K562 (cell line): Measurements from ENCODE around the gene CHST13. TPM values are rescaled to one million over a fixed set of nuclear protein-coding genes. Genes with fewer than 3 reads are reported as not detected.

Experiments used
- ATAC-seq: fragments of 200-7000 bp; cut with Tn5 transposase; 3 replicates; pipeline ENCODE4 v1.9.1; 2020; ENCODE audit warnings: moderate library complexity
- BruUV-seq: library from RNA; stranded (reverse); fragments of 400-500 nt; replicated peaks from 2 replicates; lab custom pipeline; 2021; lab: Mats Ljungman, UMichigan
- CTCF ChIA-PET: fragments of 300-600 bp; formaldehyde crosslinking; extraction: SDS; loops from one replicate; lab custom pipeline; 2021; ENCODE audit warnings: low intra/inter-chr PET ratio; lab: Yijun Ruan, JAX
- POLR2A ChIA-PET: fragments of 300-600, 350-650 bp; sonication (Branson Sonifier 250); formaldehyde crosslinking; extraction: SDS; loops from one replicate; lab custom pipeline; 2021; ENCODE audit warnings: antibody characterized with exemption, inconsistent platforms; lab: Yijun Ruan, JAX
- DNase-seq, 4 experiments: peaks; one replicate each; pipeline versions ENCODE4 v3.0.0 to v3.0.0-alpha.2; 2011 to 2018; ENCODE audit warnings: low spot score in 3 of 4, mixed read lengths in 3 of 4; ENCODE audit errors: extremely low read depth in 1 of 4
- FAIRE-seq: peaks from 2 replicates; lab custom pipeline; 2011; peaks lifted over from hg19 to GRCh38; lab: Jason Lieb, UNC
- H2AFZ ChIP-seq: 2 replicates; pipeline ENCODE4 v1.6.0; 2011; ENCODE audit warnings: low read depth, low read length, control low read depth, inconsistent platforms
- H3K27ac ChIP-seq: fragments of 200-600 bp; 3 replicates; pipeline ENCODE4 v1.8.0; 2011; ENCODE audit warnings: low read depth, mild to moderate bottlenecking, control low read depth, inconsistent platforms, low read length, moderate library complexity, mixed read lengths; ENCODE audit errors: extremely low read depth
- H3K27me3 ChIP-seq, 2 experiments: fragments of 300-600 bp in 1 of 2; 2 replicates in 1 of 2; 3 replicates in 1 of 2; pipeline versions ENCODE4 v1.6.0 to v1.8.0; 2011; ENCODE audit warnings: inconsistent platforms in 2 of 2, low read length in 2 of 2, mild to moderate bottlenecking in 1 of 2, mixed read lengths in 1 of 2, moderate library complexity in 1 of 2; ENCODE audit not compliant: control insufficient read depth in 2 of 2, insufficient read depth in 2 of 2
- H3K36me3 ChIP-seq: fragments of 300-600 bp; 3 replicates; pipeline ENCODE4 v1.8.0; 2011; ENCODE audit warnings: mild to moderate bottlenecking, low read length, inconsistent platforms; ENCODE audit not compliant: control insufficient read depth, insufficient read depth
- H3K4me1 ChIP-seq, 2 experiments: fragments of 200-600 bp in 1 of 2; replicated peaks in 1 of 2; 2 replicates in 1 of 2; 3 replicates in 1 of 2; pipeline versions ENCODE4 v1.5.1 to v1.8.0; 2011; ENCODE audit warnings: inconsistent platforms in 2 of 2, low read length in 2 of 2, mild to moderate bottlenecking in 1 of 2, mixed read lengths in 1 of 2, moderate library complexity in 1 of 2; ENCODE audit not compliant: control insufficient read depth in 2 of 2, insufficient read depth in 2 of 2
- H3K4me2 ChIP-seq: 2 replicates; pipeline ENCODE4 v1.6.1; 2011; ENCODE audit warnings: low read length, control low read depth, inconsistent platforms, mixed read lengths; ENCODE audit not compliant: insufficient read depth
- H3K4me3 ChIP-seq: fragments of 200-600 bp; sonication (generic), shearing (Covaris generic); 2 replicates; pipeline ENCODE4 v1.5.1; 2016; ENCODE audit warnings: control low read depth, inconsistent platforms
- H3K79me2 ChIP-seq: fragments of 200-600 bp; 3 replicates; pipeline ENCODE4 v1.8.0; 2011; ENCODE audit warnings: low read length, inconsistent platforms; ENCODE audit not compliant: control insufficient read depth, insufficient read depth
- H3K9ac ChIP-seq, 2 experiments: 2 replicates each; pipeline versions ENCODE4 v1.6.0 to v1.6.1; 2011; ENCODE audit warnings: low read depth in 2 of 2, low read length in 2 of 2, control low read depth in 1 of 2, inconsistent platforms in 1 of 2, mild to moderate bottlenecking in 1 of 2, mixed read lengths in 1 of 2; ENCODE audit not compliant: insufficient read depth in 1 of 2
- H3K9me1 ChIP-seq: one replicate; pipeline ENCODE4 v1.6.0; 2011; ENCODE audit warnings: inconsistent platforms, mild to moderate bottlenecking, low read length, moderate library complexity; ENCODE audit not compliant: control insufficient read depth, insufficient read depth
- H3K9me3 ChIP-seq: replicated peaks from 2 replicates; pipeline ENCODE4 v1.5.1; 2011; ENCODE audit warnings: low read depth, low read length, inconsistent platforms; ENCODE audit not compliant: control insufficient read depth, insufficient read depth
- H4K20me1 ChIP-seq: replicated peaks from 2 replicates; pipeline ENCODE4 v1.6.1; 2011; ENCODE audit warnings: low read length, inconsistent platforms, mixed read lengths; ENCODE audit not compliant: control insufficient read depth, insufficient read depth
- C11orf30 ChIP-seq: fragments of 450-650 bp; IDR thresholded peaks from 2 replicates; pipeline ENCODE4 v1.6.1; 2016; ENCODE audit warnings: low read depth, mild to moderate bottlenecking
- DPF2 ChIP-seq: fragments of 450-650 bp; IDR thresholded peaks from 2 replicates; pipeline ENCODE4 v1.6.1; 2016
- FIP1L1 ChIP-seq: fragments of 200-400 bp; formaldehyde crosslinking; IDR thresholded peaks from 2 replicates; pipeline ENCODE4 v1.6.1; 2018; ENCODE audit warnings: mild to moderate bottlenecking, low read depth, low read length; ENCODE audit not compliant: poor library complexity, severe bottlenecking
- IRF2 ChIP-seq: sonication (generic); formaldehyde crosslinking; IDR thresholded peaks from 2 replicates; pipeline ENCODE4 v1.8.1; 2022; ENCODE audit warnings: mild to moderate bottlenecking, missing genetic modification reagents
- JUN ChIP-seq, 2 experiments: sonication (generic) in 1 of 2; formaldehyde crosslinking in 1 of 2; IDR thresholded peaks; 2 replicates each; pipeline versions ENCODE4 v1.6.1 to v1.8.0; 2012 to 2022; ENCODE audit warnings: borderline replicate concordance in 2 of 2, mild to moderate bottlenecking in 2 of 2, improper control_type of control experiment in 1 of 2, low read depth in 1 of 2, low read length in 1 of 2, missing genetic modification reagents in 1 of 2
- KDM1A ChIP-seq, 2 experiments: fragments of 450-650 bp; IDR thresholded peaks; 2 replicates each; pipeline ENCODE4 v1.6.1; 2016; ENCODE audit warnings: mild to moderate bottlenecking in 2 of 2
- MTA2 ChIP-seq: fragments of 450-650 bp; IDR thresholded peaks from 2 replicates; pipeline ENCODE4 v1.6.1; 2016; ENCODE audit warnings: low read depth
- RBBP5 ChIP-seq: fragments of 200-600 bp; sonication (generic); IDR thresholded peaks from 2 replicates; pipeline ENCODE4 v1.6.1; 2012; ENCODE audit warnings: borderline replicate concordance, mild to moderate bottlenecking, low read length, control low read depth, inconsistent platforms; ENCODE audit not compliant: insufficient read depth, poor library complexity, severe bottlenecking
- RBM39 ChIP-seq: fragments of 200-400 bp; formaldehyde crosslinking; optimal IDR thresholded peaks from 2 replicates; pipeline ENCODE3; 2018; ENCODE audit warnings: low read depth, low read length
- RFX5 ChIP-seq: IDR thresholded peaks from 2 replicates; pipeline ENCODE4 v1.6.1; 2011; ENCODE audit warnings: low read depth, mild to moderate bottlenecking, improper control_type of control experiment, low read length
- SMAD3 ChIP-seq: fragments of 450-650 bp; formaldehyde crosslinking; conservative IDR thresholded peaks from 2 replicates; pipeline ENCODE4 v1.4.0; 2020; ENCODE audit warnings: mild to moderate bottlenecking
- SOX6 ChIP-seq: fragments of 450-650 bp; IDR thresholded peaks from 2 replicates; pipeline ENCODE4 v1.6.1; 2014; ENCODE audit warnings: mild to moderate bottlenecking
- ZNF134 ChIP-seq: fragments of 250-450 bp; sonication (Bioruptor Pico); conservative IDR thresholded peaks from 2 replicates; pipeline ENCODE4 v1.4.0; 2020
- ZNF740 ChIP-seq, 3 experiments: fragments of 200-800 bp in 1 of 3; sonication (Bioruptor generic) in 1 of 3; sonication (generic) in 1 of 3; formaldehyde crosslinking in 1 of 3; IDR thresholded peaks; 2 replicates each; pipeline versions ENCODE4 v1.6.1 to v1.8.0; 2016 to 2022; ENCODE audit warnings: mild to moderate bottlenecking in 2 of 3, missing compliant biosample characterization in 2 of 3, missing genetic modification characterization in 2 of 3, missing genetic modification reagents in 1 of 3
- ZNF75A ChIP-seq: fragments of 450-650 bp; formaldehyde crosslinking; IDR thresholded peaks from 2 replicates; pipeline ENCODE4 v1.4.0; 2020; ENCODE audit warnings: mild to moderate bottlenecking
- WGBS: fragments of 100-300 bp; shearing (Covaris generic); methylation state at CpG from one replicate; pipeline ENCODE4 v1.1.6; 2016; ENCODE audit warnings: low coverage, mixed read lengths; ENCODE audit not compliant: insufficient coverage; ENCODE audit errors: missing lambda C conversion rate; 5-methylcytosine and 5-hydroxymethylcytosine counted together
- in situ Hi-C: fragments of 300-500 bp; cut with MboI; formaldehyde crosslinking; loops from 4 replicates; pipeline ENCODE4 v1.15.0; 2018; ENCODE audit warnings: inconsistent platforms, mixed read lengths
- intact Hi-C: fragments of 100-400 bp; cut with micrococcal nuclease; formaldehyde crosslinking; loops from 2 replicates; pipeline ENCODE4 v1.14.2; 2022
- polyA plus RNA-seq, 8 experiments: library from polyadenylated mRNA; depleted of rRNA in 4 of 8; stranded (reverse) in 5 of 8; unstranded in 3 of 8; fragments of >200 nt; fragmentation: Nextera tagmentation in 2 of 8; fragmentation: Illumina TruSeq in 1 of 8; extraction: Ambion mirVana in 2 of 8; extraction: Trizol in 1 of 8; gene quantifications; 2 replicates each; pipeline versions ENCODE4 v1.2.1 to v1.2.3, GENCODE V29; 2011 to 2014; ENCODE audit warnings: inconsistent platforms in 1 of 8, missing spikeins in 1 of 8
- total RNA-seq, 7 experiments: library from RNA; depleted of rRNA in 6 of 7; stranded (reverse); fragments of >200 nt in 6 of 7; fragmentation: Illumina TruSeq in 2 of 7; extraction: Trizol in 2 of 7; gene quantifications; 2 replicates each; pipeline versions ENCODE4 v1.2.1 to v1.2.3, GENCODE V29; 2011 to 2021; ENCODE audit warnings: low replicate concordance in 1 of 7

The CHST13 gene
- total and polyA plus RNA-seq, 9 of the 15 experiments (the other 6 are each of a cell fraction or from before 2014, with no cell fraction given), result not detected

GRCh38 chr3:126484148-126484547 lies 39.8 kb upstream of the CHST13 start:
- Histone ChIP-seq H3K4me1 (no peaks in the 10 kb centered on the region; a peak in 2 of 5 replicates), H3K79me2 (no peaks in the 10 kb centered on the region), H2AFZ (no peak overlapping the region), H3K27ac (no peak overlapping the region), H3K27me3 (peaks cover 0 to 23% of the 10 kb centered on the region in 2 experiments; a peak in 2 of 5 replicates), H4K20me1 (no peaks in the 10 kb centered on the region), H3K36me3 (no peaks in the 10 kb centered on the region), H3K9ac (no peak overlapping the region), H3K4me3 (no peak overlapping the region), H3K4me2 (no peak overlapping the region), H3K9me1 (no peaks in the 10 kb centered on the region), H3K9me3 (no peaks in the 10 kb centered on the region)
- CTCF ChIA-PET, result no interaction called here
- DNase-seq (no peak), ATAC-seq (no peak), FAIRE-seq (no peak)
- 7% methylated on average over 3 of the region's 3 CpGs for WGBS
- no TSS peak for BruUV-seq
- no peak for TF ChIP-seq C11orf30
- TF ChIP-seq IRF2 (CRISPR knock-in tag), result no peak
- intact Hi-C loops (no loop called here), in situ Hi-C loops (no loop called here)
- POLR2A ChIA-PET, result no interaction called here

GRCh38 chr3:126484662-126485061 lies 39.3 kb upstream of the CHST13 start:
- no TSS peak for BruUV-seq
- Histone ChIP-seq H3K4me2 (no peak overlapping the region), H3K27ac (no peak overlapping the region), H4K20me1 (no peaks in the 10 kb centered on the region), H3K9me1 (no peaks in the 10 kb centered on the region), H3K9ac (no peak overlapping the region), H3K4me1 (no peaks in the 10 kb centered on the region; a peak in 2 of 5 replicates)
- intact Hi-C loops (no loop called here), in situ Hi-C loops (no loop called here)
- DNase-seq (no peak), FAIRE-seq (no peak), ATAC-seq (no peak)
- CTCF ChIA-PET, result no interaction called here
- TF ChIP-seq JUN (IDR thresholded peaks at IDR 0.05; ENCODE audit: borderline replicate concordance, low read depth, low read length) (no peak), JUN (CRISPR knock-in tag; IDR thresholded peaks at IDR 0.05; ENCODE audit: borderline replicate concordance) (no peak), ZNF134 (no peak), FIP1L1 (no peak), SOX6 (no peak), DPF2 (no peak), ZNF740 (CRISPR knock-in tag; IDR thresholded peaks at IDR 0.05) (no peak), ZNF740 (tag; IDR thresholded peaks at IDR 0.05) (no peak), ZNF75A (no peak), MTA2 (no peak), RBBP5 (no peak), SMAD3 (no peak), RBM39 (no peak), KDM1A (IDR thresholded peaks at IDR 0.05) (no peak), RFX5 (no peak)
- TF ChIP-seq, all 486 proteins: peak for 0
- Histone ChIP-seq H3K4me3 (no peak overlapping the region), H2AFZ (no peak overlapping the region), H3K79me2 (no peaks in the 10 kb centered on the region), H3K27me3 (peaks cover 4 to 28% of the 10 kb centered on the region in 2 experiments; a peak in 3 of 5 replicates), H3K9me3 (no peaks in the 10 kb centered on the region), H3K36me3 (no peaks in the 10 kb centered on the region)
- POLR2A ChIA-PET, result no interaction called here
- 8% methylated on average over 3 of the region's 3 CpGs for WGBS
